ENCODE results near the gene PIM1.
"Not testable (repeated sequence)": the region's sequence is repeated elsewhere in the genome, so short reads cannot be mapped to it uniquely, and the experiment has no call there.

PIM1 gene

GRCh38 chr6:37171970-37172812, 2.2 kb downstream of the PIM1 start:
- DNase-seq: peak; percentile 98

- DNase-seq: no peak
These were observed 3.0 kb downstream of the PIM1 start for GRCh38 chr6:37172912-37173492.

GRCh38 chr6:37173493-37174195, 3.7 kb downstream of the PIM1 start:
- peak in 1 of 2 experiments; percentile 39 for DNase-seq

- no peak for DNase-seq
These were observed 4.2 kb downstream of the PIM1 start for GRCh38 chr6:37174196-37174514.

- no peak for DNase-seq
These were observed 4.8 kb downstream of the PIM1 start for GRCh38 chr6:37174515-37175331.

- DNase-seq: no peak
These were observed 5.6 kb downstream of the PIM1 start for GRCh38 chr6:37175332-37176267.

GRCh38 chr6:37176268-37177076, 6.5 kb downstream of the PIM1 start:
- no peak for DNase-seq

GRCh38 chr6:37177077-37177934, 7.4 kb downstream of the PIM1 start:
- peak; percentile 95 to 97 for DNase-seq

GRCh38 chr6:37177935-37178517, 8.1 kb downstream of the PIM1 start:
- no peak for DNase-seq

GRCh38 chr6:37180075-37180474, 10.1 kb downstream of the PIM1 start:
- no peak for DNase-seq

- not testable (repeated sequence) for DNase-seq
These were observed 10.7 kb downstream of the PIM1 start for GRCh38 chr6:37180610-37181009.

- DNase-seq: peak; percentile 100
These were observed 13.0 kb downstream of the PIM1 start for GRCh38 chr6:37182736-37183590.

- DNase-seq: peak; percentile 73 to 80
These were observed 16.2 kb downstream of the PIM1 start for GRCh38 chr6:37185949-37186720.

GRCh38 chr6:37187321-37188022, 17.5 kb downstream of the PIM1 start:
- no peak for DNase-seq

GRCh38 chr6:37188962-37189510, 19.1 kb downstream of the PIM1 start:
- no peak for DNase-seq

- no peak for DNase-seq
These were observed 20.2 kb downstream of the PIM1 start for GRCh38 chr6:37190159-37190535.

GRCh38 chr6:37192666-37193065, 22.7 kb downstream of the PIM1 start:
- no peak for DNase-seq
